Nephron (organoid): Measurements from ENCODE around the gene PTPRM.

Source experiments
- H3K27ac Mint-ChIP-seq, 3 experiments: 2 replicates each; pipeline ENCODE4 v1.8.0; 2020; ENCODE audit warnings: mixed read lengths in 3 of 3, mild to moderate bottlenecking in 2 of 3, moderate library complexity in 1 of 3
- H3K27me3 Mint-ChIP-seq: 2 replicates; pipeline ENCODE4 v1.8.0; 2021; ENCODE audit warnings: low read depth, mild to moderate bottlenecking, moderate library complexity, mixed read lengths
- H3K36me3 Mint-ChIP-seq: 2 replicates; pipeline ENCODE4 v1.8.0; 2020; ENCODE audit warnings: low read depth, mixed read lengths
- H3K4me1 Mint-ChIP-seq: 2 replicates; pipeline ENCODE4 v1.8.0; 2020; ENCODE audit warnings: mixed read lengths
- H3K4me3 Mint-ChIP-seq, 3 experiments: 2 replicates each; pipeline ENCODE4 v1.8.0; 2020; ENCODE audit warnings: mild to moderate bottlenecking in 3 of 3, mixed read lengths in 3 of 3, moderate library complexity in 2 of 3
- H3K9me3 Mint-ChIP-seq: 2 replicates; pipeline ENCODE4 v1.8.0; 2020; ENCODE audit warnings: mixed read lengths
- TF ChIP-seq, protein P1 (sequence below), 3 experiments: fragments of 200-600 bp; sonication (generic); IDR thresholded peaks; one replicate each; pipeline ENCODE4 v1.5.0; 2021; ENCODE audit warnings: antibody characterized with exemption in 3 of 3; ENCODE audit not compliant: unreplicated experiment in 3 of 3

PTPRM gene

DNA sequence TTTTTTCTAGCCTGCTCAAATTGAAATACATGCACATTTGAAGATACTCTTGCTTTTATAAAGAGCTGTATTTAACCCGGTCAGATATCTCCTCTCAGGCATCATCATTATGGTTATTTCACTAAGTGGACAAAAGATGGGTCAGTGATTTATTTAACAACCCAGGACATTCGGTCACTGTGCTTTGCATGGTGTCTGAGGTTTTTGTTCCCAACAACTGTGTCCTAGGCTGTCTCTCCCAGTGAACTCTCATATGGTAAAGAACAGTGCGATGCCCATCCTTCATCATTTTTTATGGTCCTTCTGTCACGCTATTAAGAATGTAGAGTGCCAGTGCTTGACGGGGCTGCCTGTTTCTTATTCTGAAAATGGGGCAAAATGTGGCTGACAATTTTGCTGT lies 372.4 kb downstream of the PTPRM start:
- TF ChIP-seq, protein P1, sequence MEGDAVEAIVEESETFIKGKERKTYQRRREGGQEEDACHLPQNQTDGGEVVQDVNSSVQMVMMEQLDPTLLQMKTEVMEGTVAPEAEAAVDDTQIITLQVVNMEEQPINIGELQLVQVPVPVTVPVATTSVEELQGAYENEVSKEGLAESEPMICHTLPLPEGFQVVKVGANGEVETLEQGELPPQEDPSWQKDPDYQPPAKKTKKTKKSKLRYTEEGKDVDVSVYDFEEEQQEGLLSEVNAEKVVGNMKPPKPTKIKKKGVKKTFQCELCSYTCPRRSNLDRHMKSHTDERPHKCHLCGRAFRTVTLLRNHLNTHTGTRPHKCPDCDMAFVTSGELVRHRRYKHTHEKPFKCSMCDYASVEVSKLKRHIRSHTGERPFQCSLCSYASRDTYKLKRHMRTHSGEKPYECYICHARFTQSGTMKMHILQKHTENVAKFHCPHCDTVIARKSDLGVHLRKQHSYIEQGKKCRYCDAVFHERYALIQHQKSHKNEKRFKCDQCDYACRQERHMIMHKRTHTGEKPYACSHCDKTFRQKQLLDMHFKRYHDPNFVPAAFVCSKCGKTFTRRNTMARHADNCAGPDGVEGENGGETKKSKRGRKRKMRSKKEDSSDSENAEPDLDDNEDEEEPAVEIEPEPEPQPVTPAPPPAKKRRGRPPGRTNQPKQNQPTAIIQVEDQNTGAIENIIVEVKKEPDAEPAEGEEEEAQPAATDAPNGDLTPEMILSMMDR (IDR thresholded peaks at IDR 0.05; ENCODE audit: unreplicated experiment in 3 of 3), result no peak
- no peaks in the 10 kb centered on the region for H3K9me3 Mint-ChIP-seq
- no peaks in the 10 kb centered on the region for H3K4me1 Mint-ChIP-seq
- H3K4me3 Mint-ChIP-seq, result no peak overlapping the region
- no peaks in the 10 kb centered on the region for H3K27me3 Mint-ChIP-seq
- no peak overlapping the region for H3K27ac Mint-ChIP-seq
- H3K36me3 Mint-ChIP-seq, result no peaks in the 10 kb centered on the region

DNA sequence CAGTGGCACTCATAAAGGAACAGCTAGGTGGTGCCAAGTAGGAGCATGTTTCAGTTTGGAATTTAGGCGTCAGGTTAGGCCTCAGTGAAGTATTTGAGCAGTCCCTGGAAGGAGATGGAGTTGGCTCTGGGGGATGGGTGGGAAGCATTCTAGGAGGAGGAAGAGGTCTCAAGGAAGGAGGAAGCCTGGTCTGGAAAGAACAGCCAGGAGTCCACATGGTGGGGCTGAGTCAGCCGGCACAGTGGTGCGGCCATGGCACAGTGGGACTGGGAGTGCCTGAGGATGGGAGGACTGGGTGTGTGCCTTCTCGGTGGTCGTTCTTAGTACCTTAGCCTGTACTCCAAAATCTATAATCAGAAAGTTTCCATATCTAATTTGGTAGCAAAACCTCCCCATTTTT lies 373.3 kb downstream of the PTPRM start:
- H3K9me3 Mint-ChIP-seq, result no peaks in the 10 kb centered on the region
- H3K36me3 Mint-ChIP-seq, result no peaks in the 10 kb centered on the region
- H3K4me1 Mint-ChIP-seq, result no peaks in the 10 kb centered on the region
- no peak overlapping the region for H3K4me3 Mint-ChIP-seq
- H3K27me3 Mint-ChIP-seq, result no peaks in the 10 kb centered on the region
- TF ChIP-seq, protein P1 (IDR thresholded peaks at IDR 0.05; ENCODE audit: unreplicated experiment in 3 of 3), result no peak
- H3K27ac Mint-ChIP-seq, result no peak overlapping the region

DNA sequence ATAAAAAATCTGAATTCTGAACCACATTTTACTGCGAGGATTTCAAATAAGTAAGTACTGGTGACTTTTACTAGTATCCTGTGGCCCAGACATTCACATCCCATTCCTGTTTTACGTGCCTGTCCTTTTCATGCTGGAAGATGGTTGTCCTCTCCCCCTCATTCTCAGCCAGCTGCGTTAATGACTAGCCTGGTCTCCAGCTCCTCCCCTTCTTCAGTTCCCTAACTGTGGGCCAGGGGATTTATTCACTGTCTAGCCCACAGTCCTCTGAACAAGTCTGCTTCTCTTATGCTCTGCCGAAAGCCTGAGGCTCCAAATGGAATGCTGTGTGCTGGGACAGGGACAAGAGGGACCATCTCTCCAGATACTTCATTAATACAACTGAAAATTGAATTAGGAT lies 373.9 kb downstream of the PTPRM start:
- H3K36me3 Mint-ChIP-seq, result no peaks in the 10 kb centered on the region

DNA sequence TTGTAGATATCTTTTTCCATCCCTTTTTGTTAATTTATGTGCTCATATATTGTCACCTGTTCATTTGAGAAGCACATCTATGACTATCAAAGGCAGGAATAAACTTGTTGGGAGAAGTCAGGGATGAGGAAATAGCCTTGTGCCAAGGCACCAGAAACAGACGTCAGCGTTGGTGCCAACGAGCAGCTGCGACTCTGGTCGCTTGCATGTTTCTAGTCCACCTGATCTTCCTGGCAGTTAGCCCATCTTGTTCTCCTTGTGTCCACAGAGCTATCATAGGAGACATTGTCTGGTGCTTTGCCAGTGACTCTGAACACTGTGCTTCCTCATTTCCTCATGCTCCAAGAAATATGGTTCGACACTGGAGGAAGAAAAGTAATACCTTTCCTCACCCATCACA lies 374.4 kb downstream of the PTPRM start:
- TF ChIP-seq, protein P1 (IDR thresholded peaks at IDR 0.05; ENCODE audit: unreplicated experiment in 3 of 3), result no peak
- Mint-ChIP-seq H3K36me3 (no peaks in the 10 kb centered on the region), H3K27me3 (no peaks in the 10 kb centered on the region), H3K4me1 (peaks cover 9% of the 10 kb centered on the region), H3K9me3 (no peaks in the 10 kb centered on the region), H3K4me3 (no peak overlapping the region), H3K27ac (no peak overlapping the region)

More for the DNA sequence above, 373.9 kb downstream of the PTPRM start:
- TF ChIP-seq, protein P1 (IDR thresholded peaks at IDR 0.05; ENCODE audit: unreplicated experiment in 3 of 3), result no peak
- no peak overlapping the region for H3K4me3 Mint-ChIP-seq
- H3K4me1 Mint-ChIP-seq, result peaks cover 6% of the 10 kb centered on the region
- H3K27me3 Mint-ChIP-seq, result no peaks in the 10 kb centered on the region
- H3K9me3 Mint-ChIP-seq, result no peaks in the 10 kb centered on the region
- H3K27ac Mint-ChIP-seq, result no peak overlapping the region

DNA sequence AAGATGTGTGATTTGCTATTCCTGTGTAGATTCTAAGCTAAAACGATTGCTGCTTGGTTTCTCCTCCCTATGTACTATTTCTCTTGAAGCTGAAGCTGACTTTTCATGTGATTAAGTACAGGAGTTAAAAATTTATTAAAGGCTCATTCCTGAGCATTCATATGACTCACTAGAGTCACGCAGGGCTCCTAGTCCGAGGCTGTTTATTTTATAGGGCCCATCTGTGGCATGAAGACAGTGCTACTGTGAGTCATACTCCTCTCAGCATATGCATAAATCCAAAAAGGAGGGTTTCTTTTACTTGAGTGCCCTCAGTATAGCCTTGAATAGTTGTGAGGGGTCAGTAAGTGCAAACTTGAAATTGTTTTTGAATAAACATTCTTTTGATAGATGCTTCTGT lies 378.8 kb downstream of the PTPRM start:
- peak overlapping the region; percentile 24 to 84 (median 79) for H3K27ac Mint-ChIP-seq
- no peaks in the 10 kb centered on the region for H3K27me3 Mint-ChIP-seq
- H3K9me3 Mint-ChIP-seq, result no peaks in the 10 kb centered on the region
- TF ChIP-seq, protein P1 (IDR thresholded peaks at IDR 0.05; ENCODE audit: unreplicated experiment in 3 of 3), result no peak
- no peaks in the 10 kb centered on the region for H3K36me3 Mint-ChIP-seq
- no peak overlapping the region for H3K4me3 Mint-ChIP-seq
- peaks cover 15% of the 10 kb centered on the region for H3K4me1 Mint-ChIP-seq

DNA sequence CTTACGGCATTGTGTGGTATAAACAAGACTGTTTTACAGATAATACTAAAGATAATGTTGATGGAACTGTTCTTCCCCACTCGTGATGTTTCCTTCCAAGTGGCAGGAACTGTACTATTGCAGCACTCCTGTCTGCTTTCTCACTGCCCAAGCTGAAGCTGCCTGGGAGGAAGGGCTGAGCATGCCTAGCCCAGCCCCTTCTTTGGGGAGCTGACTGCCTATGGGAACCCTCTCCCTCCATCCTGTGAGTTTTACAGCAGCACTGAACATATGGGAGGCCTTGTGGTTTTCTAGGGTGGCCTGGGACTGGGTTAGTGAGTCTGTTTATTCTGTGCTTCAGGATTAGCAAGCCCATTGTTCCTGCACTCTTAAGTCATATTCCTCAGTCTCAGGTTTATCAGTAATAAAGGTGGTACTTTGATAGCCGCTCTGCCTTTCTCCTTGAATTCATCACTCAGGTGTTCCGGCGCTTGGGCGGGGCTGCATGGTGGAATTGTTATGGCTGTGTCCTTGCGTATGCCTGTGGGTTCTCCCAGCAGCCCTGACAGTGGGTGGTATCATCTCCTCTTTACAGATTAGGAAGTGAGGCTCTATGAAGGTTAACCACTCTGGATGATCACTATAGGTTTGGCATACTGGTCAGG lies 379.7 kb downstream of the PTPRM start:
- H3K4me3 Mint-ChIP-seq, result peak overlapping the region; percentile 70 to 75 (median 71)

More for the DNA sequence above, 379.7 kb downstream of the PTPRM start:
- Mint-ChIP-seq H3K27me3 (no peaks in the 10 kb centered on the region), H3K27ac (peak overlapping the region; percentile 79 to 91 (median 84)), H3K4me1 (peaks cover 15% of the 10 kb centered on the region), H3K9me3 (no peaks in the 10 kb centered on the region), H3K36me3 (no peaks in the 10 kb centered on the region)
- TF ChIP-seq, protein P1 (IDR thresholded peaks at IDR 0.05; ENCODE audit: unreplicated experiment in 3 of 3), result no peak
